NCI-H226 (cell line): Measurements from ENCODE around the gene CBLB.
A peak's percentile ranks its signal among the peaks of the same experiment; 100 is the strongest.
"Not testable (repeated sequence)": the region's sequence is repeated elsewhere in the genome, so short reads cannot be mapped to it uniquely, and the experiment has no call there.

ENCODE experiments used
- DNase-seq: peaks from one replicate; pipeline ENCODE4 v3.0.0-alpha.2; 2015

The CBLB gene

DNA sequence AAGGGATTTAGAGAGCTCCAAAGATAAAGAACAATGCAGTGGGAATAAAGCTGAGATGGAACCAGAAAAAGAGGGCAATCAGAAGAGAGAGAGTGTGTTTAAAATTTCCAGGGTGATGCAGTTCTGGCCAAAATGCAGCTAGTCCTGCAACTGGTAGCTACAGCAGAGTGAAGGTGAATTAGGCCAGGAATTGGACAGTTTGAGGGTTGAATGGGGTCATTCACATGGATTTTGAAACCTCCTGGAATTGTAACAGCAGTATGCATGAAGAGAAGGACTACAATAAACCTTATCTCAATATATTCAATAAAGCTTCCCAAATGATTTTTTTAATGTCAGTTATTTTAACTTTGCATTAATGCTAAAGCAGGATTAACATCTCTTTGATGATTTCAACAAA lies 85.2 kb downstream of the CBLB start:
- DNase-seq, result no peak

GRCh38 chr3:105781871-105782270 lies 86.9 kb downstream of the CBLB start:
- DNase-seq, result no peak

DNA sequence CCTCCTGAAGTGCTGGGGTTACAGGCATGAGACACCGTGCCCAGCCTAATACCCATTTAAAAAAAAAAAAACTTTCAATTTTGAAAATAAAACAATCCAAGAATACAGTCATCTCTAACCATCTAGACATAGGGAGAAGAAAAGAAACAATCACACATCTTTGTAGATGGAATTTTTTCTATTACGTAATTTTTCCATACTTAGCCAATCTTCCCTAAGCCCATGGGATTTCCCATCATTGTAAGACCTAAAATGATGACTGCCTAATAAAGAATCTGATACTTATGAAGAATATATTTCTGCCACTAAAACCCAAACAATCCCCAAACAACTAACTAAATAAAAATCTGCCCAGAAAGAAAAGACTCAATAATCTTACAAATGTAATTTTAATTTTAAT lies 88.7 kb downstream of the CBLB start:
- peak; percentile 16 for DNase-seq

- DNase-seq, result no peak
These were observed 93.4 kb downstream of the CBLB start for GRCh38 chr3:105775368-105775767.

DNA sequence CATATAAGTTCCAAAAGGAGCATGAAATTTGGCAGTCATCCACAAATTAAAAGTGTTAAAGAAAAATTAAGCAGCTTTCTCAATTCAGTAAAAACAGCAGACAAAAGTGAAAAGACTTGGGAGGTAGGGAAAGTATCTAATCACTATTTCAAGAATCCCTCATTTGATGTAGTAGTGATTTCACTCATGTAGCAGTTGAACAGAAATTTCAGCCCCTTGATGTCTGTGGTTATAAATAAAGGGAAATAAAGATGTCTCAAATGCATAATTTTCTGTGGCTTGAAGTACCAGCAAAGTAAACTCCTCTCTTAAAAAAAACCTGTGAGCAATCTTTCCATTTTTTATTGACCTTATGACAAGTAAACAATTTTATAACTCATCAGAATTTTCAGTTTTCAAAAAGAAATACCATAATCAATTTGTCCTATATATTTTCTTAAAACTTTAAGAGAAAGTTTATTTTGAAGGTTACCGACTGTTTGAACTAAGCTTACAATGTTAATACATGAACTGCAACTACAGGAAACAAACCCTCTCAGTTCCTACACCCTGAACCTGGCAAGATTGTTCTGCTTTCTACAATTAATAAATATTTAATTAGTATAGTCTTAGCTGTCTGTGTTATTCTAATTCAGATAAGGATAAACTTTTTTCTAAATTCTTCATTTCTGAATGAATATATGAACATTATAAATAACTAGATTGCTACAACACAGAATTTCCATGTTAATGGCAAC lies 94.2 kb downstream of the CBLB start:
- no peak for DNase-seq

DNA sequence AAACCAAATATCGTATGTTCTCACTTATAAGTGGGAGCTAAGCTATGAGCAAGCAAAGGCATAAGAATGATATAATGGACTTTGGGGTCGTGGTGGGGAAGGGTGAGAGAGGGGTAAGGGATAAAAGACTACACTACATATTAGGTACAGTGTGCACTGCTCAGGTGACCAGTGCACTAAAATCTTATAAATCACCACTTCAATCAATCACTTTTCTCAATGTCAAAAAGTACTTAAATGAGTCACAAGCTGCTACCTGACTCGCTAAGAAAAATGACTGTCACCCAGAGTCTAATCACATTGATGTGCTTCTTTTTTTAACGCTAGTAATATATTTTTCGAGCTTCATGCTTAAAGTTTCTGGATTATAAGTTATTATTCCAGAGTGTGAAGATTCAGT lies 95.5 kb downstream of the CBLB start:
- no peak for DNase-seq

DNA sequence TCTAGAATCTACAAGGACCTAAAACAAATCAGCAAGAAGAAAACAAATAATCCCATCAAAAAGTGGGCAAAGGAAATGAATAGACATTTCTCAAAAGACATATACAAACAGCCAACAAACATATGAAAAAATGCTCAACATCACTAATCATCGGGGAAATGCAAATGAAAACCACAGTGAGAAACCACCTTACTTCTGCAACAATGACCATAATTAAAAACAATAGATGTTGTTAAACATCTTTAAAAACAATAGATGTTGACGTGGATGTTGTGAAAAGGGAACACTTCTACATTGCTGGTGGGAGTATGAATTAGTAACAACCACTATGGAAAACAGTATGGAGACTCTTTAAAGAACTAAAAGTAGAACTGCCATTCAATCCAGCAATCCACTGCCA lies 96.2 kb downstream of the CBLB start:
- no peak for DNase-seq

DNA sequence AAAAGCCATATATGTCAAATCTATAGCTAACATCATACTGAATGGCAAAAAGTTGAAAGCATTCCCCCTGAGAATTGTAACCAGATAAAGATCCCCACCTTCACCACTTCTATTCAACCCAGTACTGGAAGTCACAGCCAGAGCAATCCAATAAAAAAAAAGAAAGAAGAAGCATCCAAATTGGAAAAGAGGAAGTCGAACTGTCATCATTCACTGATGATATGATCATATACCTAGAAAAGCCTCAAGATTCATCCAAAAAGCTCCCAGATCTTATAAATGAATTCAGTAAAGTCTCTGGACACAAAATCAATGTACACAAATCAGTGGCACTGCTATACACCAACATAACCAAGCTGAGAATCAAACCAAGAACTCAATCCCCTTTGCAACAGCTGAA lies 97.4 kb downstream of the CBLB start:
- no peak for DNase-seq

DNA sequence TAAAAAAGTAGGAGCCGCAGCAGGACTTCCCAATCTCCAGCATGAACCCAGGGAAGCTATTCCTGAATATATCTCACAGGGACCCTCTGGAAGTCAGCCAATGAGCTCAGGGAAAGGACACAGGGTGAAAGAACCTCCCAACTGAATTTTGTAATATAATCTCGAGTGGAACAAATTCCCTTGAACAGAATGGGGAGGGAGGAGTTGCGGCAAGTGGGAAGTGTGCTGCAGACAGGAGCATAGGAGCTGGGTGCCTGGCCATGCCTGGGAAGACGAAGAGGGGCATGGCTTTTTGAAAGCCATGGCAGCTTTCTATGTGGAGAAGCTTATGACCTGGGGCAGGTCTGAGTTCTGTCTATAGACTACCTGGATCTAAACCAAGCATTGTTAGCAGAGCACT lies 98.4 kb downstream of the CBLB start:
- DNase-seq, result no peak

GRCh38 chr3:105767776-105768175 lies 101.0 kb downstream of the CBLB start:
- no peak for DNase-seq

- DNase-seq, result no peak
These were observed 101.6 kb downstream of the CBLB start for GRCh38 chr3:105767216-105767615.

DNA sequence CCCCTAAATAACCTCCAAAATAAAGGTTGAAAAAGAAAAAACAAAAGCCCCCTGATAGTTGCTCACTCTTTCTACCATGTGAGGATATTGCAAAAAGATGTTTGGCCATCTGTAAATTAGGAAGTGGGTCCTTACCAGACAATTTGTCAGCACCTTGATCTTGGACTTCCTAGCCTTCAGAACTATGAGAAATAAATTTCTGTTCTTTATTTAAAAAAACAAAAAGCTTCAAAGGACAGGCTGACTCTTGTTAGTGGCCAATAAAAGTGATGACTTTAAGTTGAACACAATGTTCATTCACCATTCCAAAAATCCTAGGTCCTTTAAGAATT lies 103.5 kb downstream of the CBLB start:
- no peak for DNase-seq

GRCh38 chr3:105764378-105765307 lies 104.2 kb downstream of the CBLB start:
- no peak for DNase-seq

GRCh38 chr3:105763659-105764036 lies 105.2 kb downstream of the CBLB start:
- no peak for DNase-seq

GRCh38 chr3:105762749-105763658 lies 105.8 kb downstream of the CBLB start:
- DNase-seq, result no peak

DNA sequence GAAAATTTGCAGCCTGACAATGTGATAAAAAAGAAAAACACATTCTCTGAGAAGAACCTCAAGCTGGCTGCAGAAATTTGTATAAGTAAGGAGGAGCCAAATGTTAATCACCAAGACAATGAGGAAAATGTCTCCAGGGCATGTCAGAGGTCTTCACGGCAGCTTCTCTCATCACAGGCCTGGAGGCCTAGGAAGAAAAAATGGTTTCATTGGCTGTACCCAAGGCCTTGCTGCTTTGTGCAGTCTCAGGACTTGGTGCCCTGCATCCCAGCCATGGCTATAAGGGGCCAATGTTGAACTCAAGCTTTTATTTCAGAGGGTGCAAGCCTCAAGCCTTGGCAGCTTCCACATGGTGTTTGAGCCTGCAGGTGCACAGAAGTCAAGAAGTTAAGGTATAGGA lies 106.6 kb downstream of the CBLB start:
- DNase-seq, result not testable (repeated sequence)

DNA sequence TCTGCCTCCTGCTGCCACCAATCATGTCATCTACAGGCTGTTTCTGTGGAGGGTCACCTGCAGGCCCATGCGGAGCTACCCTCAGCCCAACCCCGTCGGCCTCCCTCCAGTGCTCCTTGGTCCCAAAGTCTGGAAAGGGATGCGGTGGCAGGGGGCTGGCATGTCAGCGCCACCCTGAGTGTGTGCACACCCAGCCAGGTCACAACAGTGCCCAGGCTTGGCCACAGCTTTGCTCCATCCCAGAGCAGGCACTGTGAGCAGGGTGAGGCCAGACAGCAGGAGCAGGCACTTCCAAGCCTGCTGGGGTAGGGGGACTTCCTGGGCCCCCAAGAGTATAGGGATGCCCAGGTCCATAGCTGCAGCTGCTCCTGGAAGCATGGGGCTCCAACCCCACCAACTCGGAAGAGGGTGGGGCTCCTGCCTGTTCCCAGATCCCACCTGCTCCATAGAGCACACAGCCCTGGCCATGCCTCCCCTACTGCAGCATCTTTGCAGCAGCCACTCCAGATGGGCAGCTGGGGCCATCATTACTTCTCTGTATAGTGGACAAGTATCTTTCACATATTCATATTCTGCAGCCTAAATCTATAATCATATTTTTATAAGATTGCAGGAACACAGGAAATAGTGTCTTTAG lies 109.3 kb downstream of the CBLB start:
- DNase-seq, result no peak

GRCh38 chr3:105758451-105758850 lies 110.4 kb downstream of the CBLB start:
- no peak for DNase-seq

GRCh38 chr3:105755121-105755886 lies 113.5 kb downstream of the CBLB start:
- DNase-seq, result no peak

DNA sequence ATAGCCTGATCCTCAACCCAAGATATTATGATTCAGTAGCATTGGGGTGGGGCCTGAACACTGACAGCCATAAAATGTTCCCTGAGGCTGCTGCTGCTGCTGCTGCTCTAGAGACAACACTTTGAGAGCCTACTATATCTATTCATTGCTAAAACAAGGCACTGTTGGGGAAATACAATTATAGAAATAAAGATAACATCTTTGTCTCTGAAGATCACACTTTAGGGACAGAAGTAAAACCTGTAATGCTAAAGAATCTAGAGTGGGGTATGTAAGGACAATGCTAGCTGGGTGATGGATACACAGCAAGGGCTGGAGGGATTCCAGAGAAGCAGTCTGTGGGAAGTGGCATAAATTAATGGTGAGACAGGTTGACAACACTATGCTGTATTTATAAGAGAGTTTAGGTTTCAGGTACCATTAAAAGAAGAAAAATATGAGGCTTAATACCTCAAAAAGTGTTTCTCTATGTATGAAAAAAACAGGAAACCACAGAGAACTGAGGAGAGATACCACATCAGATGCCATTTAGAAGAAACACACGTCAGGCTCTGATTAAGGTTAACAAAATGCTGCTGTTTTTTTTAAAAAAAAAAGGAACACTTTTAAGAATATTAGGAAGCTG lies 115.9 kb downstream of the CBLB start:
- DNase-seq, result peak; percentile 40

DNA sequence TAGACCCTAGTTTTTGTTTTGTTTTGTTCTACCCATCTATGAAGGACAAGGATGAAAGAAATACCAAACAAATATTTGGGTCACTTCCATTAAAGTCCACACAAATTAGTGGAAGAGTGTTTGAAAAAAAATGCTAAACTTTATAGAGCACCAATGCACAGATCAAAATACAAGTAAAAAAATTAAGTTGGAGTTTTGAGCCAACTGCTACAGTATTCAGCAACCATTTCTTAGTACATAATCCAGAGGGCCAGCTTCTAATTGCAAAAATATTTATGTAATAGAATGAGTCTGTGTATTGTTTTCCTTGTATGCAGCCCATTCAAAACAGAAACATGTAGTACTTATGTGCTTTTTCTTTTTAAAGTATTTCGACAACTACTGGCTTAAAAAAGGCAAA lies 121.1 kb downstream of the CBLB start:
- no peak for DNase-seq
